Stimulated activated CD4-positive, alpha-beta T cell treated with anti-CD3 and anti-CD28 coated beads, TNF-alpha, amount 100 ng/mL, for 48 hours (primary cell): ENCODE results near the gene RHBDF2.

Experiments
- DNase-seq, 3 donors: peaks; one replicate each; pipeline ENCODE4 v3.0.0-alpha.2; 2020; ENCODE audit warnings: low read depth in 3 of 3

RHBDF2 gene

GRCh38 chr17:76439314-76439928 lies 61.8 kb downstream of the RHBDF2 start:
- no peak for DNase-seq

GRCh38 chr17:76438906-76439305 lies 62.3 kb downstream of the RHBDF2 start:
- DNase-seq: no peak

GRCh38 chr17:76437467-76438402 lies 63.5 kb downstream of the RHBDF2 start:
- no peak for DNase-seq

- DNase-seq: no peak
Measured at GRCh38 chr17:76435751-76436150, 65.5 kb downstream of the RHBDF2 start.

GRCh38 chr17:76434870-76435269 lies 66.4 kb downstream of the RHBDF2 start:
- no peak for DNase-seq

- DNase-seq: no peak
Measured at GRCh38 chr17:76433693-76434092, 67.5 kb downstream of the RHBDF2 start.

GRCh38 chr17:76432712-76433336 lies 68.4 kb downstream of the RHBDF2 start:
- no peak for DNase-seq

DNA sequence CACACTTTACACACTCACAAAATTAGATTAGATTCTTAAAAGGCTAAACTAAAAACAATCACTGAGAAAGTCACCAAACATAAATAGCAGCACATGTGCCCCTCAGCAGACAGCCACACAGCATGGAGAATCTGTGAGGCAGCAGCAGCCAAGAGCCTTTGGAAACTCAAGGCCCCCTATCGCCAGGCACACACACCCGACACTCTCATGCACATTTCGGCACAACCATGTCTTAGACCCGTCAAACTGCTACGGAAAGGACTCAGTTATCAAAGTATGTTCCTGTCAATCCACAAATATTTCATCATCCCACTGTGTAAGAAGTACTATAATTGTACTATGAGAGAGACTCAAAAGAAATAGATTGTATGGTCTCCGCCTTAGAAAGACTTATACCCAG lies 69.2 kb downstream of the RHBDF2 start:
- no peak for DNase-seq

DNA sequence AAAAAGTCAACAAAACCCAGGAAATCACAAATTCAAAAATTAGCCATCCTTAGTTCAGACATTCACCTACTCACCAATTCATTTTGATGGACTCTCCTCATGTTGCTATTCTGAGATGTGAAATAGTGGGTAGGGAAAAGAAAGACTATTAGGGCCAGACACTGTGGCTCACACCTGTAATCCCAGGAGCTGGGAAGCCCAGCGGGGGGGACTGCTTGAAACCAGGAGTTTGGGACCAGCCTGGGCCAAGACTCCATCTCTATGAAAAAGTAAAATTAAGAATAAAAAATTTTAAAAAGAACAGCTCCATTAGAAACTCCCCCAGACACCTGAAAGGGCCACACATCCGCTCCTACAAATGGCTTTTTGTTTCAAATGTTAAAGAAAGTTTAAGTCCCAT lies 69.7 kb downstream of the RHBDF2 start:
- DNase-seq: no peak

DNA sequence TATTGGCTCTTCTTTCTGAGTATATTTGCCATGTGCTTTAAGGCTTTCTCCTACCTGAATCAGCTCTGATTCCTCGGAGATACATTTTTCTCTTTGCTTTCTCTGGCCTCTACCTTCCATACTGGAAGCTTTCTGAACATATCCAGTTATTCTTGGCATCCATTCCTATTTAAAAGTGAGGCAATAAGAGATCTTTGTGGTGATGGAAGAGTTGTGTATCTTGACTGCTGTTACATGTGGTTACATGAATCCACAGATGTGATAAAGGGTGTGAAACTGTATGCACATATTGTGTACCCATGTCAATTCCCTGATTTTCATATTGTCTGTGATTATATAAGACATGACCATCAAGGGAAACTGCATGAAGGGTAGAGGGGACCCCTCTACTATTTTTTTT lies 72.7 kb downstream of the RHBDF2 start:
- DNase-seq: no peak

GRCh38 chr17:76427501-76428231 lies 73.6 kb downstream of the RHBDF2 start:
- no peak for DNase-seq

DNA sequence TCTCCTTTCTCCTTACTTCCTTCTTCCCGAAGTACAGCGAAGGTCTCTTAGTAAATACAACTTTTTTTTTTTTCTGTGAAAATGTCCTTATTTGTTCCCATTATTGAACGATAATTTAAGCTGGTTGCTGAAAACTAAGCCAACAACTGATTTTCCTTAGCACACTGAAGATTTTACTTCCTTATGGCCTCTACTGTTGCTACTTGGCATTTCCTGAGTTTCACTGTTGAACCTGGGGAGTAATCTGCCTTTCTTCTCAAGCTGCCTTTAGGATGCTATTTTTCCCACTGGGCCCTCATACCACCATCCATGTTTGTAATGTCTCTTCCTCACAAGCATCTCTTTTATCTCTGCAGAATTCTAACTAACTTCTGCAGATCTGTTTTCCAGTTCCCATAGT lies 74.4 kb downstream of the RHBDF2 start:
- no peak for DNase-seq

- no peak for DNase-seq
Measured at GRCh38 chr17:76422860-76423259, 78.4 kb downstream of the RHBDF2 start.

DNA sequence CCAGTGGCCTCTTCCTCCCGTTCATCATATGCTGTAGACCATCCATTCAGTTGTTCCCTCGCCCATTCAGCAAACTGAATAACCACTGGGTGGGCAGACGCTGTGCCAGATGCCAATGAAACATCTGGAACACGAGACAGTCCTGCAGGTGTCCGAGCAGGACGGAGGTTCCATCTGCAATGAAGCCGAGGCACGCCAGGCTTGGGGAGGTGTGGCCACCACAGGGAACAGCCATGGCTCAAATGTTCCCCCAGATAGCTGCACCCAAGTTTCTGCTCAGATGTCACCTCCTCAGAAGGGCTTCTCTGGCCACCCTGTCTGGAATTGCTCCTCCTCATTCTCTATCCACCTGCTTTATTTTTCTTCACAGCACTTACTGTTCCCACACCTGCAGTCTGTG lies 78.8 kb downstream of the RHBDF2 start:
- no peak for DNase-seq

GRCh38 chr17:76421044-76421407 lies 80.2 kb downstream of the RHBDF2 start:
- DNase-seq: no peak
